HG03039 (cell line): ENCODE results near the gene OR51G2.

Source experiments
- ATAC-seq: cut with Tn5 transposase; IDR thresholded peaks from one replicate; pipeline ENCODE4 v1.9.1; 2021; ENCODE audit warnings: mild to moderate bottlenecking, moderate library complexity; ENCODE audit not compliant: unreplicated experiment

Gene OR51G2

DNA sequence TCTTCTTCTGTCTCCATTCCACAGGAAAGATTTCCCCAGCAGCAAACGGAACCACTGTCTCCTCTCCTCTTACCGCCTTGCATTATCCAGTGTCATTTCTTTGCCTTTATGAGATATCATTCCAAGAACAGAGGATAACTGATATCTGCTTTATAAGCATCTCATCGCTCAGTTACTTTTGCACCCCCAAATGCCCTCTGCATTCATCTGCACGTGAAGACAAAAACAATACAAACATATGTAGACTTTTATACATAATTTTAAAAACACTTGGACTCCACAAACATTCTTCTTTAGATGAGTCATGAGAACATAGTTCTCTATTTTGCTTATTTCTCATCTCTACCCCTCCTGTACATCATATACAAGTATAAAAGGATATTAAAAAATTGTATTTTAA, 38.0 kb downstream of the OR51G2 start:
- no peak for ATAC-seq

DNA sequence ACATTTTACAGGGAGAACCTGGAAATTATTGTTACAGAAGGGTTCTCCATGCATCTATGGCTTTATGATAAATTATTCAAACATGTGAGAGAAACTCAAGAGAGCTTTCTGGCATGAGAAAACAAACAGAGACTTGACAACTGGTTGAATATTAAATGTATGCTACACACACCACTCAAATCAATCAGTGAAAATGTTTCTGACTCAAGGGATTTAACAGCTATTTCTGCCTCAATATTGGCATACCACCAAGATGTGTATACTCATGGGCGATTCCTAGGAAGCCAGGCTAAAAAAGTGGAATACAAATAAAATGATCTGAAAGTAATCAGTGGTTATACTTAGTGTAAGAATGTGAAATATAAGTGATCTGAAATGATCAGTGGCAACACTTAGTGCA, 53.3 kb downstream of the OR51G2 start:
- ATAC-seq = no peak

DNA sequence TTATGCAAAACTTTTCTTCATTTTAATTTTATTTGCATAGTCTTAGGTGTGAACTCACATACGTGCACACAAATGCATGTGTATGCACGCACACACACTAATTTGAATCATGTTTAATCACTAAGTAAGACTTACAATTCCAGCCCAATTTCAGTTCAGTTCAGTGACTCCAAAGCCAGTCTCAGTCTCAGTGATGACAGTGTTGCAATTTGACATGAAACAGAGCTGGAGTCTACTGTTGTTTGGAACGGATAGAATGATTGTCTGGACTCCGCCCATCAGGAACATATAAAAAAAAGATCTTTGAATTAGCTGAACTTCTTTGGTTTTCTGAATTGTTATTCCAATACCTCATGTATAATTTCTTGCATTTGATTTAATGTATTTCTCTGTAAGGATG, 55.3 kb downstream of the OR51G2 start:
- ATAC-seq = no peak
